CD4-positive, alpha-beta T cell treated with Interleukin-17A for 1 hour (primary cell): ENCODE measurements around the gene EFCAB6.
"Not testable (repeated sequence)": the region's sequence is repeated elsewhere in the genome, so short reads cannot be mapped to it uniquely, and the experiment has no call there.

Experiments
- DNase-seq: peaks from one replicate; pipeline ENCODE4 v3.0.0-alpha.2; 2020

Gene EFCAB6

GRCh38 chr22:43706151-43706550 lies 106.0 kb downstream of the EFCAB6 start:
- no peak for DNase-seq

GRCh38 chr22:43704051-43704450 lies 108.1 kb downstream of the EFCAB6 start:
- DNase-seq, result no peak

- no peak for DNase-seq
Observed at GRCh38 chr22:43698403-43698802, 113.7 kb downstream of the EFCAB6 start.

GRCh38 chr22:43697894-43698293 lies 114.2 kb downstream of the EFCAB6 start:
- no peak for DNase-seq

- DNase-seq, result no peak
Observed at GRCh38 chr22:43693249-43693648, 118.9 kb downstream of the EFCAB6 start.

- no peak for DNase-seq
Observed at GRCh38 chr22:43689356-43689755, 122.7 kb downstream of the EFCAB6 start.

- DNase-seq, result no peak
Observed at GRCh38 chr22:43682851-43683250, 129.3 kb downstream of the EFCAB6 start.

- DNase-seq, result no peak
Observed at GRCh38 chr22:43681731-43682360, 130.3 kb downstream of the EFCAB6 start.

- DNase-seq, result no peak
Observed at GRCh38 chr22:43670513-43670912, 141.6 kb downstream of the EFCAB6 start.

- no peak for DNase-seq
Observed at GRCh38 chr22:43669190-43669589, 142.9 kb downstream of the EFCAB6 start.

- no peak for DNase-seq
Observed at GRCh38 chr22:43667656-43668055, 144.4 kb downstream of the EFCAB6 start.

- no peak for DNase-seq
Observed at GRCh38 chr22:43666457-43666856, 145.6 kb downstream of the EFCAB6 start.

- no peak for DNase-seq
Observed at GRCh38 chr22:43658823-43659222, 153.3 kb downstream of the EFCAB6 start.

- DNase-seq, result not testable (repeated sequence)
Observed at GRCh38 chr22:43656581-43656980, 155.5 kb downstream of the EFCAB6 start.

GRCh38 chr22:43654271-43654670 lies 157.8 kb downstream of the EFCAB6 start:
- no peak for DNase-seq

- no peak for DNase-seq
Observed at GRCh38 chr22:43652845-43653244, 159.3 kb downstream of the EFCAB6 start.

GRCh38 chr22:43643387-43643786 lies 168.7 kb downstream of the EFCAB6 start:
- DNase-seq, result no peak

- no peak for DNase-seq
Observed at GRCh38 chr22:43642319-43643206, 169.5 kb downstream of the EFCAB6 start.

- no peak for DNase-seq
Observed at GRCh38 chr22:43639228-43639948, 172.7 kb downstream of the EFCAB6 start.

GRCh38 chr22:43637275-43638260 lies 174.5 kb downstream of the EFCAB6 start:
- no peak for DNase-seq

- no peak for DNase-seq
Observed at GRCh38 chr22:43636086-43636485, 176.0 kb downstream of the EFCAB6 start.

- DNase-seq, result no peak
Observed at GRCh38 chr22:43635101-43635500, 177.0 kb downstream of the EFCAB6 start.
